Subcutaneous abdominal adipose tissue (tissue), 5 donors: ENCODE data around the gene NLRP8.
"Not testable (repeated sequence)": the region's sequence is repeated elsewhere in the genome, so short reads cannot be mapped to it uniquely, and the experiment has no call there.

Experiments used
- H3K27ac ChIP-seq: one replicate; pipeline ENCODE4 v1.7.0; 2013; ENCODE audit warnings: low read depth, mild to moderate bottlenecking, inconsistent platforms, low read length, moderate library complexity
- H3K27me3 ChIP-seq, 5 donors: one replicate each; pipeline ENCODE4 v1.7.0; 2013; ENCODE audit warnings: low read length in 5 of 5, inconsistent platforms in 1 of 5; ENCODE audit not compliant: control insufficient read depth in 5 of 5, insufficient read depth in 4 of 5
- H3K36me3 ChIP-seq, 5 donors: one replicate each; pipeline ENCODE4 v1.7.0; 2013; ENCODE audit warnings: low read length in 5 of 5; ENCODE audit not compliant: control insufficient read depth in 5 of 5, insufficient read depth in 5 of 5
- H3K4me1 ChIP-seq, 5 donors: one replicate each; pipeline ENCODE4 v1.7.0; 2013; ENCODE audit warnings: low read length in 5 of 5, mild to moderate bottlenecking in 3 of 5, moderate library complexity in 1 of 5; ENCODE audit not compliant: control insufficient read depth in 5 of 5, insufficient read depth in 5 of 5
- H3K4me3 ChIP-seq, 5 donors: one replicate each; pipeline ENCODE4 v1.7.0; 2013; ENCODE audit warnings: low read length in 5 of 5, low read depth in 1 of 5
- H3K9ac ChIP-seq, 5 donors: one replicate each; pipeline ENCODE4 v1.7.0; 2013; ENCODE audit warnings: low read length in 5 of 5, mild to moderate bottlenecking in 4 of 5, moderate library complexity in 3 of 5
- H3K9me3 ChIP-seq, 5 donors: one replicate each; pipeline ENCODE4 v1.7.0; 2013; ENCODE audit warnings: low read length in 5 of 5; ENCODE audit not compliant: control insufficient read depth in 5 of 5
- donor health status: healthy.
- donor health status: healthy.
- donor health status: healthy.
- donor health status: healthy.
- donor health status: healthy.

The NLRP8 gene

GRCh38 chr19:55927991-55928390 lies 19.6 kb upstream of the NLRP8 start:
- H3K27ac ChIP-seq, result no peak overlapping the region
- no peak overlapping the region for H3K9ac ChIP-seq
- H3K4me1 ChIP-seq, result no peaks in the 10 kb centered on the region
- peaks cover 0 to 8% (median 5%) of the 10 kb centered on the region in 5 donors for H3K9me3 ChIP-seq
- no peaks in the 10 kb centered on the region for H3K36me3 ChIP-seq
- no peaks in the 10 kb centered on the region for H3K27me3 ChIP-seq
- H3K4me3 ChIP-seq, result no peak overlapping the region

GRCh38 chr19:55929258-55929657 lies 18.4 kb upstream of the NLRP8 start:
- H3K27ac ChIP-seq, H3K9ac ChIP-seq, H3K4me1 ChIP-seq, H3K4me3 ChIP-seq, H3K36me3 ChIP-seq, H3K27me3 ChIP-seq, H3K9me3 ChIP-seq: not testable (repeated sequence)

GRCh38 chr19:55930996-55931515 lies 16.6 kb upstream of the NLRP8 start:
- peaks cover 0 to 5% (median 0%) of the 10 kb centered on the region in 5 donors for H3K9me3 ChIP-seq

GRCh38 chr19:55931936-55932386 lies 15.7 kb upstream of the NLRP8 start, which contains the start of gene NLRP13:
TSS of gene NLRP13 (minus strand) at chr19:55932336. CDS start at chr19:55932311, 25 bp downstream.
- peaks cover 0 to 5% (median 0%) of the 10 kb centered on the region in 5 donors for H3K9me3 ChIP-seq

More at GRCh38 chr19:55930996-55931515, 16.6 kb upstream of the NLRP8 start:
- H3K27ac ChIP-seq, result no peak overlapping the region
- H3K36me3 ChIP-seq, result no peaks in the 10 kb centered on the region
- no peak overlapping the region for H3K9ac ChIP-seq
- H3K27me3 ChIP-seq, result peaks cover 0 to 4% (median 0%) of the 10 kb centered on the region in 5 donors
- no peak overlapping the region for H3K4me3 ChIP-seq
- no peaks in the 10 kb centered on the region for H3K4me1 ChIP-seq

GRCh38 chr19:55935206-55935605 lies 12.4 kb upstream of the NLRP8 start:
- H3K4me3 ChIP-seq, result no peak overlapping the region
- no peak overlapping the region for H3K27ac ChIP-seq
- H3K27me3 ChIP-seq, result peaks cover 0 to 4% (median 0%) of the 10 kb centered on the region in 5 donors
- no peaks in the 10 kb centered on the region for H3K4me1 ChIP-seq
- H3K36me3 ChIP-seq, result no peaks in the 10 kb centered on the region
- peaks cover 0 to 5% (median 0%) of the 10 kb centered on the region in 5 donors for H3K9me3 ChIP-seq
- H3K9ac ChIP-seq, result no peak overlapping the region

More at GRCh38 chr19:55931936-55932386, 15.7 kb upstream of the NLRP8 start, which contains the start of gene NLRP13:
- Histone ChIP-seq H3K27ac (no peak within 1 kb of the TSS), H3K4me3 (no peak within 1 kb of the TSS), H3K9ac (no peak within 1 kb of the TSS), H3K36me3 (no peaks in the 10 kb centered on the region), H3K4me1 (no peaks in the 10 kb centered on the region), H3K27me3 (peaks cover 0 to 4% (median 0%) of the 10 kb centered on the region in 5 donors)

GRCh38 chr19:55939206-55939605 lies 8.4 kb upstream of the NLRP8 start:
- Histone ChIP-seq H3K4me1 (no peaks in the 10 kb centered on the region), H3K27me3 (peaks cover 0 to 4% (median 0%) of the 10 kb centered on the region in 5 donors), H3K36me3 (no peaks in the 10 kb centered on the region), H3K4me3 (no peak overlapping the region), H3K27ac (no peak overlapping the region), H3K9ac (no peak overlapping the region), H3K9me3 (peaks cover 0 to 4% (median 0%) of the 10 kb centered on the region in 5 donors)

- Histone ChIP-seq H3K9ac (no peak overlapping the region), H3K4me3 (no peak overlapping the region), H3K9me3 (peaks cover 0 to 2% (median 0%) of the 10 kb centered on the region in 5 donors), H3K27ac (no peak overlapping the region), H3K4me1 (no peaks in the 10 kb centered on the region), H3K36me3 (no peaks in the 10 kb centered on the region), H3K27me3 (no peaks in the 10 kb centered on the region)
Measured at GRCh38 chr19:55940306-55940705, 7.3 kb upstream of the NLRP8 start.

- not testable (repeated sequence) for H3K9ac ChIP-seq
Measured at GRCh38 chr19:55950566-55950965, 2.9 kb downstream of the NLRP8 start.

GRCh38 chr19:55956431-55956830 lies 8.8 kb downstream of the NLRP8 start:
- Histone ChIP-seq H3K9me3 (peaks cover 0 to 3% (median 0%) of the 10 kb centered on the region in 5 donors), H3K4me1 (peaks cover 0 to 2% (median 0%) of the 10 kb centered on the region in 5 donors), H3K36me3 (no peaks in the 10 kb centered on the region), H3K9ac (no peak overlapping the region), H3K27ac (no peak overlapping the region), H3K4me3 (no peak overlapping the region), H3K27me3 (no peaks in the 10 kb centered on the region)

More at GRCh38 chr19:55950566-55950965, 2.9 kb downstream of the NLRP8 start:
- peaks cover 0 to 10% (median 0%) of the 10 kb centered on the region in 5 donors for H3K27me3 ChIP-seq
- H3K4me3 ChIP-seq, H3K9me3 ChIP-seq, H3K27ac ChIP-seq, H3K36me3 ChIP-seq, H3K4me1 ChIP-seq: not testable (repeated sequence)

- Histone ChIP-seq H3K27ac (no peak overlapping the region), H3K9ac (no peak overlapping the region), H3K4me3 (no peak overlapping the region), H3K27me3 (peaks cover 0 to 5% (median 0%) of the 10 kb centered on the region in 5 donors), H3K36me3 (no peaks in the 10 kb centered on the region), H3K9me3 (no peaks in the 10 kb centered on the region), H3K4me1 (peaks cover 0 to 2% (median 0%) of the 10 kb centered on the region in 5 donors)
Measured at GRCh38 chr19:55958356-55958755, 10.7 kb downstream of the NLRP8 start.
